Naive B cell (primary cell): ENCODE results near the gene SUPT3H. TPM values are rescaled to one million over a fixed set of nuclear protein-coding genes. Genes with fewer than 3 reads are reported as not detected.

Experiments used
- ATAC-seq, 2 donors: fragments of 150-1000 bp; cut with Tn5 transposase; 2 replicates each; pipeline ENCODE4 v1.10.0; 2021; ENCODE audit warnings: low read depth in 2 of 2, mild to moderate bottlenecking in 2 of 2, moderate library complexity in 2 of 2
- DNase-seq: peaks from one replicate; pipeline ENCODE4 v3.0.0; 2022
- H3K27ac Mint-ChIP-seq, 6 donors: one replicate each; pipeline ENCODE4 v1.8.0; 2020 to 2022; ENCODE audit warnings: mild to moderate bottlenecking in 6 of 6, mixed read lengths in 6 of 6, moderate library complexity in 5 of 6, inconsistent platforms in 2 of 6
- H3K27me3 Mint-ChIP-seq, 3 donors: one replicate each; pipeline ENCODE4 v1.8.0; 2021 to 2022; ENCODE audit warnings: mixed read lengths in 3 of 3, mild to moderate bottlenecking in 1 of 3
- H3K36me3 Mint-ChIP-seq, 2 donors: one replicate each; pipeline ENCODE4 v1.8.0; 2020 to 2022; ENCODE audit warnings: mixed read lengths in 2 of 2, inconsistent platforms in 1 of 2, mild to moderate bottlenecking in 1 of 2
- H3K4me1 Mint-ChIP-seq, 3 donors: one replicate each; pipeline ENCODE4 v1.8.0; 2020 to 2022; ENCODE audit warnings: mixed read lengths in 3 of 3, inconsistent platforms in 1 of 3, mild to moderate bottlenecking in 1 of 3, moderate library complexity in 1 of 3
- H3K4me3 Mint-ChIP-seq, 8 donors: one replicate each; pipeline ENCODE4 v1.8.0; 2020 to 2022; ENCODE audit warnings: mild to moderate bottlenecking in 8 of 8, mixed read lengths in 8 of 8, moderate library complexity in 8 of 8, inconsistent platforms in 2 of 8
- H3K9me3 Mint-ChIP-seq, 7 donors: one replicate each; pipeline ENCODE4 v1.8.0; 2020 to 2022; ENCODE audit warnings: mixed read lengths in 7 of 7, mild to moderate bottlenecking in 5 of 7, inconsistent platforms in 2 of 7, moderate library complexity in 1 of 7
- polyA plus RNA-seq, 6 donors: library from polyadenylated mRNA; unstranded; fragments of 300-500 nt; fragmentation: Illumina TruSeq; gene quantifications; one replicate each; pipeline ENCODE4 v1.2.3, GENCODE V29; 2021; ENCODE audit warnings: low read depth in 6 of 6

SUPT3H gene
- polyA plus RNA-seq, 6 donors from 2014 or later, result 3.7 to 8.6 (median 6.7) TPM

DNA sequence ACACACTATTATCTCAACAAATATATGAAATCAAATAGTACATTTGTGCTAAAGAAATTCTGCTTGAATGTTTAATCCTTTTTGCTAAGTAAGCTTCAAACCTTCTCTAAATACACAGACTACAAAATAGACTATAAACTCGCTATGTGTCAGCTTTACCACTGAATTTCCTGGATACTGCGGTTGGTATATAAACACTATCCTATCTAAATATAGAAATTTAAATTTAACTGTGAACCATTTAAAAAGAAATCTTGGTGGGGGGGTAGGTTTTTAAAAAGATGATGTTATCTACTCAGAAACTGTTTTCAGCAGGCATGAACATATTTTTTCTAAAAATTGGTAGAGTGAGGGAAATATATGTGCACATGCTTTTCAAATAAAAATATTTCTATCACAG, 356.1 kb downstream of the SUPT3H start:
- Mint-ChIP-seq H3K4me3 (no peak overlapping the region), H3K9me3 (peaks cover under 1 to 29% (median 15%) of the 10 kb centered on the region in 7 donors), H3K27ac (no peak overlapping the region), H3K36me3 (peaks cover 11 to 14% of the 10 kb centered on the region in 2 donors), H3K27me3 (no peaks in the 10 kb centered on the region), H3K4me1 (peaks cover 0 to 11% (median 0%) of the 10 kb centered on the region in 3 donors)
- ATAC-seq, result no peak
- no peak for DNase-seq

DNA sequence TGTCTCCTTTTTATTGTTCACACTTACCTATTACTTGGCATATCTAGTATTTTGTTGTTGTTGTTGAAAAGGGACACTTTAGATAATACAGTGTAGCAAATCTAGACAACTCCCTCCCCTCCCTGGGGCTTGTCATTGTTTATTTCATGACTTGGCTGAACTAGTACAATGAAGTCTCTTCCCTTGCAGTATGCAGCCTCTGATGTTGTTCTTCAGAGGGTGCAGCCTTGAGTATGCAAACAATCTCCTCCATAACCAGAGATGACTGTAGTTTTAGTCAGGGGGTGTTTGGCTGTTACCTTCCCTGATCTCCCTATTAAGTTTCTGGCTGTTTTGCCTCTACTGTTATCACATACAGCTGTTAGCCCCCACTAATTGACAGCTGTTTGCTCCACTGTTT, 365.0 kb downstream of the SUPT3H start:
- Mint-ChIP-seq H3K4me1 (no peaks in the 10 kb centered on the region), H3K36me3 (peaks cover 26 to 29% of the 10 kb centered on the region in 2 donors), H3K4me3 (no peak overlapping the region), H3K9me3 (peaks cover 0 to 23% (median 13%) of the 10 kb centered on the region in 7 donors), H3K27me3 (no peaks in the 10 kb centered on the region), H3K27ac (no peak overlapping the region)
- no peak for DNase-seq
- no peak for ATAC-seq

DNA sequence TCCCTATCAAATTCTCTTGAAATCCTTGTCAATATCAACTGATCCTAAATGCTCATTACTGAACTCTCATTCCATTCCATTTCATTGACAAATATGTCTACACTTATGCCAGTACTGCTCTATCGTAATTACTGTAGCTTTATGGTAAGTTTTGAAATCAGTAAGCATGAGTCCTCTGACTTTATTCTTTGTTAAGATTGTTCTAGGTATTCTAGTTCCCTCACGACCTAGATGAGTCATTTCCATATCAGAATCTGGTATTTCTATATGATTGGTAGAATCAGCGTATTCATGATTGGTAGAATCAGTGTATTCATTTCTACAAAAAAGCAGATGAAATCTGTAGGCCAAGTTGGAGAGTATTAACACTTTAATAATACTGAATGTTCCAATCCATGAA, 368.2 kb downstream of the SUPT3H start:
- Mint-ChIP-seq H3K9me3 (peaks cover 0 to 23% (median 15%) of the 10 kb centered on the region in 7 donors), H3K27ac (no peak overlapping the region), H3K27me3 (no peaks in the 10 kb centered on the region), H3K36me3 (peaks cover 26 to 37% of the 10 kb centered on the region in 2 donors), H3K4me1 (no peaks in the 10 kb centered on the region), H3K4me3 (no peak overlapping the region)
- no peak for ATAC-seq
- no peak for DNase-seq

DNA sequence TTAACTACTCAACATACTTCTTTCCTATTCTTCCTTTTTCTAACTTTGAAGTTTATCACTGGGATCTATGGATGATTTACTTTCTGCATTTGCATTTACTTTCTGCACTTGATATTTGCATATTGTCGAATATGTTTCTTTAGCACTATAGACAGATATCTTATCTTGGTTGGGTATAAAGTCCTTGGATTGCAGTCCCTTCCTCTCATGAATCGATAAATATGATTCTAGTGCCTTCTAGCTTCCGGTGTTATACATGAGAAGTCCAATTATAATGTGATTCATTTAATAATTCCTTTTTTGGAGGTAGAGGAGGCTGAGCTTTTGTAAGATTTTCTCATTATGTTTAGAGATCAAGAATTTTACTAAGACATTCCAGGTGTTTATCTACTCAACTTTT, 370.8 kb downstream of the SUPT3H start:
- Mint-ChIP-seq H3K27ac (no peak overlapping the region), H3K4me3 (no peak overlapping the region), H3K4me1 (no peaks in the 10 kb centered on the region), H3K36me3 (peaks cover 9 to 26% of the 10 kb centered on the region in 2 donors), H3K9me3 (peaks cover 0 to 5% (median 2%) of the 10 kb centered on the region in 7 donors), H3K27me3 (no peaks in the 10 kb centered on the region)
- ATAC-seq (no peak), DNase-seq (no peak)

DNA sequence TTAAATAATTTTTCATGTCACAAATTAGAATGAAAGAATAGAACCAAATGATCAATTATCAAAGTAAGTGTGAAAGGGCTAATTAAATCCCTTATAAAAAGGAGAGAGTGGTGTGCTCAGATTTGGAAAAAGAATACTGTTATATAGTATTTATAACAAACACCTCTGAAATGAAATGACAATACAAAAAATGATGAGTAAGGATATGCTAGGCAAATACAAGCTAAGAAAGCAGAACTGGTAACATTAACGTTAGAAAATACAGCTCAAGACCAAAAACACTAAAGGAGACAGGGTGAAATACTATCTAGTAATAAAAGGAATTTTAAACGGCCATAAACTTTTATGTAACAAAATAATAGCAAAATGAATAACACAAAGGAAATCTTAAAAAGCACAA, 373.8 kb downstream of the SUPT3H start:
- H3K4me1 Mint-ChIP-seq, result no peaks in the 10 kb centered on the region
- H3K27me3 Mint-ChIP-seq, result no peaks in the 10 kb centered on the region
- no peak overlapping the region for H3K4me3 Mint-ChIP-seq
- H3K9me3 Mint-ChIP-seq, result peaks cover 0 to 4% (median 0%) of the 10 kb centered on the region in 7 donors
- DNase-seq, result no peak
- peaks cover 0 to 19% of the 10 kb centered on the region in 2 donors for H3K36me3 Mint-ChIP-seq
- ATAC-seq, result no peak
- H3K27ac Mint-ChIP-seq, result no peak overlapping the region

DNA sequence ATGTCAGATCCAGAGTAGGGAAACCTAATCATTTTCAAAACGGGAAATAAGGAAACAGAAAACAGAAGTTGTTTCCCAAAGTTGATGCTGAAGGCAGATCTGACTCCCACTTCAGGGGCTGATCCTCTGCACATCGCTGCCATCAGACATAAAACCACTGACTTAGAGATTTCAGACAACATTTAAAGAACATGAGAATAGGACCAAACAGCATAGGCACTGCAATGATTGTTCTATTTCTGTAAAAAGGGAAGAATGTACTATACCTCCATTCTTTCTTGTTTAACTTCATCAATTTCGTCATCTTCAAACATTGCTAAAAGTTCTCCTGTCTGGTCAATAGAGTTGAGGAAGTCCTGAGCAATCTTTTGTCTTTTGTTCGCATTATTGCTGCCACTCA, 374.3 kb downstream of the SUPT3H start:
- DNase-seq (no peak), ATAC-seq (no peak)
- Mint-ChIP-seq H3K27me3 (no peaks in the 10 kb centered on the region), H3K27ac (no peak overlapping the region), H3K4me1 (no peaks in the 10 kb centered on the region), H3K4me3 (no peak overlapping the region), H3K36me3 (peaks cover 0 to 19% of the 10 kb centered on the region in 2 donors), H3K9me3 (peaks cover 0 to 4% (median 0%) of the 10 kb centered on the region in 7 donors)

DNA sequence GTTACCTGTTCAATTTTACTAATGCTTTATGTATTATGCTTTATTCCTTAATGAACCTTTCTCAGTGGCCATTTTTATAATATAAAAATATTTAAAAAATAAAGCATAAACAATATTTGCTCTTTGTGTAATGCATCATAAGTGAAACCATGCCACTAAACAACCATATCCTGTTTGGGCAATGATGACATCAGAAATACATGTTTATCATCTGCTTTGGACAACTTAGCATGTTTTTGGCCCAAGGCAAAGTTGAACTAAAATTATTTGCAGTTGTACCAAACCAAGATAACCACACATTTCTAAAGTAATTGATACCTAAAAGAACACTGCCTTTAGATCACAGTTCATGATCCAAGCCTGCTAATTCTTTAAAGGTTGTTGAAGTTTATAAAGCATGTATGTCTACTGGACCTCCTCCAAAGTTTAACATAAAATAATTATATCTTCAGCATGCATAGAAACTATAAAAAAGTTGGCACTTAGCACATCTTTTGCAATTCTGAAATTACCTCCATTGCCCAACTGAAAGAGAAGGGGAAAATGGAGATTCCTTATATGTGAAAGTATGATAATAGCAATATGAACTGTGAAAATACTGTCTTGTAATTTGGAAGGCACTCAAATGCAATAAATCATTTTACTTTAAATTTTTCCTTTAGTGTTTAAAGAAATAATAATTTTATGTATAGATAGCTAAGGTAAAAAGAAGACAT, 375.2 kb downstream of the SUPT3H start:
- no peak overlapping the region for H3K27ac Mint-ChIP-seq
- DNase-seq, result no peak

DNA sequence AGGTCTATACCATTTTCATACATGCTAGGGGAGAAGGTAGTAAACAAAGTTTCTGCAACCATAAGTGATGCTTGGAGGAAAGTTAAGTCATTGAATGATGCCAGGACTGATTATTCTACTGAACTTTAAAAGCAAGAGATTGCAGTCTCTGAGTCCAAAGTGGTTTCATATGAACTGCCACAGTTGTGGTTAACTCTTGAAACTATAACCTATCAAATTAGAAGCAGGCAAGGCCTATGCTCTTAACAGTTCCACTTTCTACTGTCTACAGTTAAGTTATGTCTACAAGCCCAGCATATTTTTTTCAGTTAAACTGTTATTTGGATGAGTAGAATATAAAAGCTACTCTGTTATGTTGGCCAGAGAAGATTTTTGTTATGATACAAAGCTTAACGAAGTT, 376.1 kb downstream of the SUPT3H start:
- no peak for ATAC-seq
- Mint-ChIP-seq H3K9me3 (no peaks in the 10 kb centered on the region), H3K4me3 (no peak overlapping the region), H3K4me1 (no peaks in the 10 kb centered on the region), H3K27me3 (no peaks in the 10 kb centered on the region), H3K27ac (no peak overlapping the region), H3K36me3 (peaks cover 0 to 18% of the 10 kb centered on the region in 2 donors)
- no peak for DNase-seq

More for the DNA sequence above, 375.2 kb downstream of the SUPT3H start:
- Mint-ChIP-seq H3K4me1 (no peaks in the 10 kb centered on the region), H3K36me3 (peaks cover 0 to 19% of the 10 kb centered on the region in 2 donors), H3K9me3 (peaks cover 0 to 4% (median 0%) of the 10 kb centered on the region in 7 donors), H3K27me3 (no peaks in the 10 kb centered on the region), H3K4me3 (no peak overlapping the region)
- no peak for ATAC-seq

DNA sequence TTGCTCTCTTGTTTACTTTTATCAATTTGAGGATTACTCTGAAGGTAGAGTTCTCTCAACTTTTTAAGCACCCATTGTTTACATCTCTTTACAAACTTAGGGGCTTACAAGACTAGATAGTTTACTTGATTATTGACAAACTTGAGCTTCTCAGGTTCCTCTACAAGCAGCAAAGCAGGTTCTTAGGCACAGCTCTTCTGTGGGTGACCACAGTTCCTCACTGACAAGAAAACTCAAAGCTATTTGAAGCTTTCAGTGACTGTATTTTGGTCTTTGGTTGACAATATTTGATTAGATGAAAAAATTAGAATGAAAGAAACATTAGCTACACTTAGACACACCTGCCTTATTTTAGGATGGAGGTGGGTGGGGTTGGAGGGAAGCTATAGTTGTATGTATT, 376.9 kb downstream of the SUPT3H start:
- no peaks in the 10 kb centered on the region for H3K4me1 Mint-ChIP-seq
- H3K27me3 Mint-ChIP-seq, result no peaks in the 10 kb centered on the region
- no peak overlapping the region for H3K4me3 Mint-ChIP-seq
- H3K27ac Mint-ChIP-seq, result no peak overlapping the region
- ATAC-seq (no peak), DNase-seq (no peak)
- H3K9me3 Mint-ChIP-seq, result no peaks in the 10 kb centered on the region
- peaks cover 0 to 11% of the 10 kb centered on the region in 2 donors for H3K36me3 Mint-ChIP-seq

DNA sequence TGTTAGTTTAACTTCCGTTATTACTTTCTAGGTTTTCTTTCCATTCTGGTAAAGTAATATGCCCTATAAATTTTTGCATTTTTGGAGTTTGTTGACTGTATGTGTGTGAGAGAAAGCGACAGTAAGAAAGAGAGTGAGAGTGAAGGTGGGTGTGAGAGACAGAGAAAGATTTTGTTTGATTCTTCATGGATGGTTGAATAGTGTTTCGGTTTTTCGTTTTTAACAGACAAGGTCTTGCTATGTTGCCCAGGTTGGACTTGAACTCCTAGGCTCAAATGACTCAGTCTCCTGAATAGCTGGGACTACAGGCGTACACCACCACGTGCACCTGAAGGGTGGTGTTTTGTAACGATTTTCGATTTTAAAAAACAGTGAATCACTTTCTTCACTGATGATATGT, 378.7 kb downstream of the SUPT3H start:
- H3K27ac Mint-ChIP-seq, result peak overlapping the region in 2 of 6 donors; percentile 13 to 14
- H3K9me3 Mint-ChIP-seq, result no peaks in the 10 kb centered on the region
- H3K36me3 Mint-ChIP-seq, result peaks cover 0 to 11% of the 10 kb centered on the region in 2 donors
- no peaks in the 10 kb centered on the region for H3K4me1 Mint-ChIP-seq
- ATAC-seq (no peak), DNase-seq (no peak)
- no peak overlapping the region for H3K4me3 Mint-ChIP-seq
- H3K27me3 Mint-ChIP-seq, result no peaks in the 10 kb centered on the region

DNA sequence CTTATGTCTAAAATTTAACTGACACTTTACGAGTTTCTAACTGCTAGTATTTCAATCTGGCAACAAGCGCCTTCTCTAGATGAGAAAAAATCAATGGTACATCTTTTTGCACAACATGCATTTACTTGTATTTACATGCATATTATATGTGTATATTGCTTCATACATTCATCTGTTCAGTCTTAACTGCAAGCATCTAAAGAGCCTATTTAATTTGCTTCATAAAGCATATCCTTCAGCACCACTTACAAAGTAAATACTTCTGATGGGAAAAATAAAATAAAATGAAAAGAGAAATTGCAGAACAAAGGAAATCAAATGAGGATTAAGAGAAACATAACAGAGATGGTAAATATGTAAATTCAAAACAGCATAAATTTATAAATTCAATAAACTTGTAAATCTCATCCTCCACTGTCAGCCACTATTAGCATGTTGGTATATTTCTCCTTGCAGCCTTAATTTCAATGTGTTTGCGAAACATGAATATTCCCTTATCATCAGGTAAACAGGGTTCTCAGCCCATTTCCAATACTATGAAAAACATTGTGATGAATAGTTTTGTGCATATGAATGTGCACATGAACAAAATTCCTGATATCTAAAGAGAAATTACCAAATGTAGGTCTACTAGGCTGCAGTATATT, 382.1 kb downstream of the SUPT3H start:
- H3K9me3 Mint-ChIP-seq, result no peaks in the 10 kb centered on the region
- no peaks in the 10 kb centered on the region for H3K4me1 Mint-ChIP-seq
- DNase-seq (no peak), ATAC-seq (no peak)
- no peak overlapping the region for H3K27ac Mint-ChIP-seq
- H3K36me3 Mint-ChIP-seq, result no peaks in the 10 kb centered on the region
- H3K4me3 Mint-ChIP-seq, result no peak overlapping the region
- H3K27me3 Mint-ChIP-seq, result no peaks in the 10 kb centered on the region

DNA sequence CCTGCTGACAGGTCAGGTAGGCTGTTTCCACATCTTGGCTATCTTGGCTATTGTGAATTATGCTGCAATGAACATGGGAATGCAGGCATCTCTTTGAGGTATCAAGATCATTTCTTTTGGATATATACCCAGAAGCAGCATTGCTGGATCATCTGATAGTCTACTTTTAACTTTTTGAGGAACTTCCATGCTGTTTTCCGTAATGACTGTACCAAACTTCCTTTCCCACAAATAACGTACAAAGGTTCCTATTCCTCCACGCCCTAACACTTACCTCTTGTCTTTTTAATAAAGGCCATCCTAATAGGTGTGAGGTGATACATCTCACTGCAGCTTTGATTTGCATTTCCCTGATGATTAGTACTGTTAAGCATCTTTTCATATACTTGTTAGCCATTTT, 388.3 kb downstream of the SUPT3H start:
- Mint-ChIP-seq H3K4me3 (no peak overlapping the region), H3K27ac (no peak overlapping the region), H3K36me3 (no peaks in the 10 kb centered on the region), H3K9me3 (no peaks in the 10 kb centered on the region), H3K4me1 (no peaks in the 10 kb centered on the region), H3K27me3 (no peaks in the 10 kb centered on the region)
- ATAC-seq (no peak), DNase-seq (no peak)

DNA sequence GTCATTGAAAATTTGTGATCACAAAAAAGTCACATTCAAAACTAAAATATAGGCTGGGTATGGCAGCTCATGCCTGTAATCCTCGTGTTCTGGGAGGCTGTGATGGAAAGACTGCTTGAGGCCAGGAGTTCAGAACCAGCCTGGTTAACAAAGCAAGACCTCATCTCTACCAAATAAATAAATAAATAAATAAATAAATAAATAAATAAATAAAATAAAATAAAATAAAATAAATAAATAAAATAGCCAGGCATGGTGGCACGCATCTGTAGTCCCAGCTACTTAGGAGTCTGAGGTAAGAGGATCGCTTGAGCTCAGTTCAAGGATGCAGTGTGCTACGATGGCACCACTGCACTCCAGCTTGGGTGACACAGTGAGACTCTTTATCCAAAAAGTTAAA, 392.7 kb downstream of the SUPT3H start:
- Mint-ChIP-seq H3K9me3 (no peaks in the 10 kb centered on the region), H3K27ac (no peak overlapping the region), H3K4me1 (no peaks in the 10 kb centered on the region), H3K4me3 (no peak overlapping the region), H3K27me3 (no peaks in the 10 kb centered on the region), H3K36me3 (no peaks in the 10 kb centered on the region)
- ATAC-seq (no peak), DNase-seq (no peak)
